ENCODE data around the gene PPDPF.

GRCh38 chr20:63538204-63539091 is 17.9 kb downstream of the PPDPF start:
- TF ChIP-seq POLR2A (IDR thresholded peaks at IDR 0.05; ENCODE audit: low read depth, low read length) (no peak), CTCF (IDR thresholded peaks at IDR 0.05; ENCODE audit: extremely low read depth in 1 of 2, insufficient read depth in 1 of 2, low read depth in 1 of 2, low read length in 2 of 2) (no peak), JUN (IDR thresholded peaks at IDR 0.05; ENCODE audit: borderline replicate concordance, insufficient read depth, insufficient read length, low read depth) (no peak), POLR2AphosphoS5 (IDR thresholded peaks at IDR 0.05; ENCODE audit: insufficient read depth, low read depth, low read length) (no peak), MAX (IDR thresholded peaks at IDR 0.05; ENCODE audit: insufficient read depth, insufficient read length) (no peak), EZH2 (IDR thresholded peaks at IDR 0.05; ENCODE audit: borderline replicate concordance, low read depth, low read length, severe bottlenecking) (no peak), GATA2 (IDR thresholded peaks at IDR 0.05; ENCODE audit: insufficient read depth, insufficient read length, low read depth, low read length) (no peak)
